ENCODE measurements around the gene LRRC19. TPM values are rescaled to one million over a fixed set of nuclear protein-coding genes. Genes with fewer than 3 reads are reported as not detected.

The LRRC19 gene
- total and polyA plus RNA-seq, 8 donors, result 3.7 to 4.3 TPM; not detected in 6

DNA sequence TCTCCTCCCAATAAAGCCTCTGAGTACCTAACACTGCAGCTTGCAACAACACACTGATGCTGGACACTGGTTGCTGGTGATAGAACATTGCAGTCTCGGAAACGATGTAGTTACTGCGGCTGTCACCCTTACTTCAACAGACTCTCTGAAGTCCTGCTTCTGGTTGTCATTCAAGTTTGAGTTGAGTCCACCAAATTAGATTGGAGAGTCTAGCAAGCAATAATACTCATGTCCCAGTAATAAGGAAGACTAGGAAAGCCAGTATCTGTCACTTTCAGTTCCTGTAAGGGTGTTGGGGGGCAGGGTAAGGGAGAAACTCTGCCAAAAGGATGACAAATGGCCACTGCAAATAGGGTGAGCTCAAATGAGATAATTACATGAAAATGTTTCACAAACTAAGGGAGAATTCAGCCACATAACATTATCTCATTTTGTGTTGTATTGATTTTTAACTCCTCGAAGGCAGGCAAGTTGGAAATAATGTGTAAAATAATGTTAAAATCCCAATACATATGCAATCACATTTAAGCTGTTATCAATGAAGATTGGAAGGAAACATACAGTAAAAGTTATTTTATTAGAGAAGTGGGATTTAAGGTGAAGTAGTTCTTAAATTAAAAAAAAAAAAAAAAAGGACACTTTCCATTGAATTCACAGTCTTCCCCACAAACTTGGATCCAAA lies 50.1 kb downstream of the LRRC19 start:
- peak in 1 of 2 donors; percentile 53 for DNase-seq
- peak overlapping the region; percentile 64 to 88 (median 83) for H3K27ac ChIP-seq
- no peaks in the 10 kb centered on the region for H3K36me3 ChIP-seq
- H3K4me3 ChIP-seq, result peak overlapping the region; percentile 53 to 68 (median 62)
- intact Hi-C loops (cut with DNase I; ENCODE audit: low total_unique reads), result no loop called here
- TF ChIP-seq POLR2A (IDR thresholded peaks at IDR 0.05), result no peak
- TF ChIP-seq, protein P1, sequence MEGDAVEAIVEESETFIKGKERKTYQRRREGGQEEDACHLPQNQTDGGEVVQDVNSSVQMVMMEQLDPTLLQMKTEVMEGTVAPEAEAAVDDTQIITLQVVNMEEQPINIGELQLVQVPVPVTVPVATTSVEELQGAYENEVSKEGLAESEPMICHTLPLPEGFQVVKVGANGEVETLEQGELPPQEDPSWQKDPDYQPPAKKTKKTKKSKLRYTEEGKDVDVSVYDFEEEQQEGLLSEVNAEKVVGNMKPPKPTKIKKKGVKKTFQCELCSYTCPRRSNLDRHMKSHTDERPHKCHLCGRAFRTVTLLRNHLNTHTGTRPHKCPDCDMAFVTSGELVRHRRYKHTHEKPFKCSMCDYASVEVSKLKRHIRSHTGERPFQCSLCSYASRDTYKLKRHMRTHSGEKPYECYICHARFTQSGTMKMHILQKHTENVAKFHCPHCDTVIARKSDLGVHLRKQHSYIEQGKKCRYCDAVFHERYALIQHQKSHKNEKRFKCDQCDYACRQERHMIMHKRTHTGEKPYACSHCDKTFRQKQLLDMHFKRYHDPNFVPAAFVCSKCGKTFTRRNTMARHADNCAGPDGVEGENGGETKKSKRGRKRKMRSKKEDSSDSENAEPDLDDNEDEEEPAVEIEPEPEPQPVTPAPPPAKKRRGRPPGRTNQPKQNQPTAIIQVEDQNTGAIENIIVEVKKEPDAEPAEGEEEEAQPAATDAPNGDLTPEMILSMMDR (IDR thresholded peaks at IDR 0.05), result no peak
- TF ChIP-seq EP300 (IDR thresholded peaks at IDR 0.05), result no peak
- TF ChIP-seq POLR2AphosphoS5 (IDR thresholded peaks at IDR 0.05), result no peak
- 38 to 60% (median 51%) methylated on average over 4 of the region's 4 CpGs for WGBS, 5 donors
- no peaks in the 10 kb centered on the region for H3K27me3 ChIP-seq
- H3K4me1 ChIP-seq, result peaks cover 0 to 20% (median 13%) of the 10 kb centered on the region in 4 donors
- H3K9me3 ChIP-seq, result no peaks in the 10 kb centered on the region

DNA sequence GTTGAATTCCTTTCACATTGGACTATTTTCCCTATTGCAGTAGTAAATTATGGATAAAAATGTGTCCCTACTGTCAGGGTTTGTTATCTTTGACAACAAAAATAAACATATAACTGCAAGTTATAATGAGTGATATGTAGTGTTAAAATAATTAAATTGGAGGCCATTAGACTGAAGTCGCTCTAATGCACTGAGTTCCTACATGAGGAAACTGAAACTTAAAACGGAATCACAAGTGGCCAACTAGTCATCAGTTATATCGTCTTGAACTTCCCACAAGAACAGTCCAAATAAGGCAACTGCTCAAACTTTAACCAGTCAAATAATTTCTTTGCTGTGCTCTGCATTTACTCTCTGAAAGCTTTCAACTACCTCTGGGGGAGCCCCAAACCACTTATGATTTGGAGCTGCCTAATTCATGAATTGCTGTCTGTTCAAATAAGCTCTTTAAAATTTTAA lies 51.4 kb downstream of the LRRC19 start:
- Histone ChIP-seq H3K36me3 (no peaks in the 10 kb centered on the region), H3K4me3 (no peak overlapping the region), H3K27me3 (no peaks in the 10 kb centered on the region), H3K27ac (peak overlapping the region in 2 of 5 donors; percentile 8 to 82), H3K4me1 (peaks cover 0 to 20% (median 13%) of the 10 kb centered on the region in 4 donors), H3K9me3 (no peaks in the 10 kb centered on the region)
- TF ChIP-seq EP300 (IDR thresholded peaks at IDR 0.05), result no peak
- TF ChIP-seq POLR2A (IDR thresholded peaks at IDR 0.05), result no peak
- TF ChIP-seq, protein P1 (IDR thresholded peaks at IDR 0.05), result no peak
- TF ChIP-seq POLR2AphosphoS5 (IDR thresholded peaks at IDR 0.05), result no peak
- DNase-seq, result no peak
- intact Hi-C loops (cut with DNase I; ENCODE audit: low total_unique reads), result no loop called here
- WGBS, 5 donors, result 70 to 80% (median 75%) methylated on average over 3 of the region's 3 CpGs

DNA sequence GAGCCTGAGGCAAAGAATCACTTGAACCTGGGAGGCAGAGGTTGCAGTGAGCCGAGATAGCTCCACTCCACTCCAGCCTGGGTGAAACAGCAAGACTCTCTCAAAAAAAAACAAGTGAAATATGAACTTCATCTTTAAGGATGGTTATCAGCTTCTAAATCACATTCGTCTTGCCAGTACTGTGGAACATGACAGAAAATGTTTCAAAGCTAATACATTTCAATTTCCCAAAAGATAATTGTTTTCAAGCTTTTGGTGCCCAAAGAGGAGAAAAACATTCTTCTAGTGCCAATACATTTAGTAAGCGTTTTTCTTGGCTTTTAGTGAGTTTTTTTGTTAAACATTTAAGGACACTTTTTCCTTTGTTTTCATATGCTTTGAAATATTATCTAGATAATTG lies 53.7 kb downstream of the LRRC19 start:
- DNase-seq, result no peak
- no peak for TF ChIP-seq EP300 (IDR thresholded peaks at IDR 0.05)
- TF ChIP-seq, protein P1 (IDR thresholded peaks at IDR 0.05), result no peak
- TF ChIP-seq POLR2A (IDR thresholded peaks at IDR 0.05), result no peak
- no peak for TF ChIP-seq POLR2AphosphoS5 (IDR thresholded peaks at IDR 0.05)
- Histone ChIP-seq H3K9me3 (no peaks in the 10 kb centered on the region), H3K36me3 (no peaks in the 10 kb centered on the region), H3K4me3 (no peak overlapping the region), H3K27ac (no peak overlapping the region), H3K4me1 (peaks cover 0 to 20% (median 11%) of the 10 kb centered on the region in 4 donors), H3K27me3 (no peaks in the 10 kb centered on the region)
- intact Hi-C loops (cut with DNase I; ENCODE audit: low total_unique reads), result no loop called here
- 84 to 93% (median 90%) methylated on average over 3 of the region's 3 CpGs for WGBS, 5 donors

DNA sequence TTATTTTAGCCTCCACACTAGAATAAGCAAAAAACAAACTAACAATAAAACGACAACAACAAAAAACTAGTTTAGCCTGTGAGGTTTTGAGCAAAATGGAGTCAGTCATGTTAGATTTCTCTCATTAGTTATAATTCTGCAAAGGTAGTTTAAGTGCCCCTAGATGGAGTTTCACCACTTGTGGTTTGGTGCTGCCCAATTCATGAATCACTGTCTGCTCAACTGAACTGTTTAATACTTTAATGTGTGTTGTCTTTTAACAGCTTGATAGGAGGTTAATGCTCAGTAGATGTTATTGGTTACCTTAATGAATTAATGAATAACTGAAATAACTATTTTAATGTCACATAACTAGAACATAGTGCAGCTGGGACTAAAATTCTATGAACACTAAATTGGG lies 55.0 kb downstream of the LRRC19 start:
- intact Hi-C loops (cut with DNase I; ENCODE audit: low total_unique reads), result no loop called here
- WGBS, 5 donors, result 82 to 93% (median 89%) methylated on average over 1 of the region's 1 CpG
- H3K27me3 ChIP-seq, result no peaks in the 10 kb centered on the region
- no peaks in the 10 kb centered on the region for H3K36me3 ChIP-seq
- no peak for DNase-seq
- H3K9me3 ChIP-seq, result no peaks in the 10 kb centered on the region
- H3K27ac ChIP-seq, result no peak overlapping the region
- TF ChIP-seq, protein P1 (IDR thresholded peaks at IDR 0.05), result no peak
- H3K4me1 ChIP-seq, result peaks cover 6 to 24% (median 18%) of the 10 kb centered on the region in 4 donors
- no peak overlapping the region for H3K4me3 ChIP-seq
